Measurements from ENCODE around the gene RGL4. TPM values are rescaled to one million over a fixed set of nuclear protein-coding genes. Genes with fewer than 3 reads are reported as not detected.
A peak's percentile ranks its signal among the peaks of the same experiment; 100 is the strongest.
"Not testable (repeated sequence)": the region's sequence is repeated elsewhere in the genome, so short reads cannot be mapped to it uniquely, and the experiment has no call there.

The RGL4 gene
- total RNA-seq (2014; rRNA removed; shearing (Covaris generic)): not detected in 2 replicates
- not detected in 2 replicates for polyA plus RNA-seq (2015; cell fraction: cytosol; rRNA removed)
- not detected in 2 replicates for polyA plus RNA-seq (2015; cell fraction: nucleus; rRNA removed)

- DNase-seq (ENCODE audit: low read depth): no peak
Observed at GRCh38 chr22:23690713-23691112, at the start of gene RGL4. Gene RGL4 (plus strand): TSS chr22:23691013. CDS start chr22:23692031, 1,018 bp downstream.

- not testable (repeated sequence) for DNase-seq (ENCODE audit: low read depth)
Observed at GRCh38 chr22:23646526-23646925, 44.3 kb upstream of the RGL4 start.

- no peak for DNase-seq (ENCODE audit: low read depth)
Observed at GRCh38 chr22:23649071-23649501, 41.7 kb upstream of the RGL4 start.

GRCh38 chr22:23651676-23652075 is 39.1 kb upstream of the RGL4 start:
- no peak for DNase-seq (ENCODE audit: low read depth)

- DNase-seq (ENCODE audit: low read depth): no peak
Observed at GRCh38 chr22:23652286-23652685, 38.5 kb upstream of the RGL4 start.

- DNase-seq (ENCODE audit: low read depth): no peak
Observed at GRCh38 chr22:23652711-23653110, 38.1 kb upstream of the RGL4 start.

GRCh38 chr22:23655891-23656475 is 34.8 kb upstream of the RGL4 start:
- no peak for DNase-seq (ENCODE audit: low read depth)

GRCh38 chr22:23657727-23658126 is 33.1 kb upstream of the RGL4 start:
- no peak for DNase-seq (ENCODE audit: low read depth)

GRCh38 chr22:23660381-23660780 is 30.4 kb upstream of the RGL4 start:
- not testable (repeated sequence) for DNase-seq (ENCODE audit: low read depth)

GRCh38 chr22:23670378-23671295 is 20.2 kb upstream of the RGL4 start:
- DNase-seq (ENCODE audit: low read depth): no peak

- not testable (repeated sequence) for DNase-seq (ENCODE audit: low read depth)
Observed at GRCh38 chr22:23671387-23671786, 19.4 kb upstream of the RGL4 start.

- DNase-seq (ENCODE audit: low read depth): not testable (repeated sequence)
Observed at GRCh38 chr22:23672307-23673049, 18.3 kb upstream of the RGL4 start.

GRCh38 chr22:23673050-23673620 is 17.7 kb upstream of the RGL4 start:
- DNase-seq (ENCODE audit: low read depth): no peak

- no peak for DNase-seq (ENCODE audit: low read depth)
Observed at GRCh38 chr22:23673826-23674690, 16.8 kb upstream of the RGL4 start.

- not testable (repeated sequence) for DNase-seq (ENCODE audit: low read depth)
Observed at GRCh38 chr22:23674886-23675501, 15.8 kb upstream of the RGL4 start.

- DNase-seq (ENCODE audit: low read depth): peak; percentile 35
Observed at GRCh38 chr22:23675502-23676415, 15.1 kb upstream of the RGL4 start.

- DNase-seq (ENCODE audit: low read depth): not testable (repeated sequence)
Observed at GRCh38 chr22:23676841-23677700, 13.7 kb upstream of the RGL4 start.

- DNase-seq (ENCODE audit: low read depth): no peak
Observed at GRCh38 chr22:23677701-23677995, 13.2 kb upstream of the RGL4 start.
